Stimulated activated CD4-positive, alpha-beta T cell treated with anti-CD3 and anti-CD28 coated beads, Interleukin-2, amount 100 ng/mL, for 24 hours (primary cell): Measurements from ENCODE around the gene OR10K2.
"Not testable (repeated sequence)": the region's sequence is repeated elsewhere in the genome, so short reads cannot be mapped to it uniquely, and the experiment has no call there.

Experiments used
- DNase-seq, 2 donors: peaks; one replicate each; pipeline ENCODE4 v3.0.0-alpha.2; 2020

Gene OR10K2

DNA sequence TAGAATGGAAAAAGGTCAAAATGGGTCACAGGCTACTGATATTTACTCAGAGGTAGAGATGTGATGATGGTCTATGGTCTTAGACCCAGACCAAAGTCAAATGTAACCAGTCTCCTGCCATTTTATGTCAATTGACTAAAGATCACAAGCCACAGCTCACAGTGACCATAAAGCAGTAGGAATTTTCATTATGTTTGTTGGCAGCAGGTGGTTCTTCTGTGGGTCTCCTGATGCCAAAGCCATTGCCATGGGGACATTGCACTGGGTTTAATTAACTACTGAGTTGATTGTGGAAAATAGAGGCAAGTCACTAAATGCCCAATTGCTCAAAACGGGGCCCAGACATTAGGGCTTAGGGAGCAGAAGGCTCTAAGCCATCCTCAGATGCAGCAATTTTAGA lies at the start of gene OR10K2:
TSS of gene OR10K2 (minus strand) at position 101 of the 400 bp plus-strand sequence. CDS start 5,371 bp downstream, outside the sequence.
- no peak for DNase-seq

GRCh38 chr1:158471920-158472319 lies 45.9 kb upstream of the OR10K2 start, which contains the start of gene OR10R2:
TSS of gene OR10R2 (plus strand) at chr1:158472220. CDS start at chr1:158472326, 106 bp downstream.
- DNase-seq, result no peak

- no peak for DNase-seq
Observed at GRCh38 chr1:158461534-158461933, 35.5 kb upstream of the OR10K2 start, which contains the start of gene OR10K1. TSS of gene OR10K1 (plus strand) at chr1:158461834. CDS start at chr1:158465562, 3,728 bp downstream.

DNA sequence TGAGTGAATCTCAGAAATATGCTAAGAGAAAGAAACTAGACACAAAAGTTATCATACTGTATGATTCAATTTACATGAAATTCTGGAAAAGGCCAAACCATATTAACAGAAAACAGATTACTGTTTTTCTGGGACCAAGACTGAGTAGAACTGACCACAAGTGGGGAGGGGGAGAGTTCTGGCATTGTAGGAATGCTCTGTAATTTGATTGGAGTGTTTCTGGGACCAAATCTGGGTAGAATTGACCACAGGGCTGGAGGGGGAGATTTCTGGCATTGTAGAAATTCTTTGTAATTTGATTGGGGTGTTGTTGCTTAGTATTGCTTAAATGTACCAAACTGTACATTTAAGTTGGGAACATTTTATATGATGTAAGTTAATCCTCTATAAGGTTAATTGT lies 32.2 kb upstream of the OR10K2 start:
- DNase-seq, result no peak

DNA sequence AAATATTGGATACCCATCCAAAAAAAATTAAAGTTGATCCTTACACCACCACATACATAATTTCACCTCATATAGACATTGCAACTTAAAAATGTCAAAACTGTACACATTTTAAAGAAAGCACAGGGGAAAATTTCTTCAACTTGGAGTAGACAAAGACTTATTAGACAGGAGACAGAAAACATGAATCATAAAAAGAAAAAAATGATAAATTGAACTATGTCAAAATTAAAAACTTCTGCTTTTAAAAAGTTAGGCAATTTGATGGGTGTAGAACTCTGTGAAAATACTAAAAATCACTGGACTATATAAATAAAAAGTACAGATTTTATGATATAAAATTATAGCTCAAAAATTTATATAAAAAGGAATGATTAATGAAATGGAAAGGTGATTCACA lies 31.2 kb upstream of the OR10K2 start:
- DNase-seq, result no peak

- no peak for DNase-seq
Observed at GRCh38 chr1:158454537-158454936, 28.5 kb upstream of the OR10K2 start.

- DNase-seq, result no peak
Observed at GRCh38 chr1:158445376-158445775, 19.3 kb upstream of the OR10K2 start.

- no peak for DNase-seq
Observed at GRCh38 chr1:158434741-158435140, 8.7 kb upstream of the OR10K2 start.

DNA sequence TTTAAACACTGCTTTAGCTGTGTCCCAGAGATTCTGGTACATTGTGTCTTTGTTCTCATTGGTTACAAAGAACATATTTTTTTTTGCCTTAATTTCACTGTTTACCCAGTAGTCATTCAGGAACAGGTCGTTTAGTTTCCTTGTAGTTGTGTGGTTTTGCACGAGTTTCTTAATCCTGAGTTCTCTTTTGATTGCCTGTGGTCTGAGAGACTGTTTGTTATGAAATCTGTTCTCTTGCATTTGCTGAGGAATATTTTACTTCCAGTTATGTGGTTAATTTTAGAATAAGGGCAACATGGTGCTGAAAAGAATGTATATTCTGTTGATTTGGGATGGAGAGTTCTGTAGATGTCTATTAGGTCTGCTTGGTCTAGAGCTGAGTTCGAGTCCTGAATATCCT lies 4.1 kb upstream of the OR10K2 start:
- not testable (repeated sequence) for DNase-seq

- DNase-seq, result no peak
Observed at GRCh38 chr1:158425027-158425426, 1.0 kb downstream of the OR10K2 start.

DNA sequence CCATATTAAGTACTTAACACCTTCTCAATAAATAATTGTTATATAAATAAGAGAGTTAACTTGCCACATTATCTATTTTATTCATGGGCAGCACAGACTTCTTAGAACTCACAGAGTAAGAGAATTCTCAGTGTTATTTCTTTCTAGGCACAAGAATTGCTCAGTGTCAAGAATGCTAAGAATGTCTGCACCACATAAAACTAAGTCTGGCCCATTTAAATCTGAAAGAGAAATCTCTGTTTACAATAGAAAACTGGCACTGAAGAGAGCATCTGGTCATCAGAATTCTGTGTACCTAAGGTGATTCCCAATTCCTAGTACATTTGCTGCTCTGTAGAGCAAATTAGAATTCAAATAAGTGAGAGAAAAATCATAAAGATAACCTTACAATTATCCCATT lies 3.8 kb downstream of the OR10K2 start:
- no peak for DNase-seq

GRCh38 chr1:158417586-158417985 lies 8.5 kb downstream of the OR10K2 start:
- no peak for DNase-seq

DNA sequence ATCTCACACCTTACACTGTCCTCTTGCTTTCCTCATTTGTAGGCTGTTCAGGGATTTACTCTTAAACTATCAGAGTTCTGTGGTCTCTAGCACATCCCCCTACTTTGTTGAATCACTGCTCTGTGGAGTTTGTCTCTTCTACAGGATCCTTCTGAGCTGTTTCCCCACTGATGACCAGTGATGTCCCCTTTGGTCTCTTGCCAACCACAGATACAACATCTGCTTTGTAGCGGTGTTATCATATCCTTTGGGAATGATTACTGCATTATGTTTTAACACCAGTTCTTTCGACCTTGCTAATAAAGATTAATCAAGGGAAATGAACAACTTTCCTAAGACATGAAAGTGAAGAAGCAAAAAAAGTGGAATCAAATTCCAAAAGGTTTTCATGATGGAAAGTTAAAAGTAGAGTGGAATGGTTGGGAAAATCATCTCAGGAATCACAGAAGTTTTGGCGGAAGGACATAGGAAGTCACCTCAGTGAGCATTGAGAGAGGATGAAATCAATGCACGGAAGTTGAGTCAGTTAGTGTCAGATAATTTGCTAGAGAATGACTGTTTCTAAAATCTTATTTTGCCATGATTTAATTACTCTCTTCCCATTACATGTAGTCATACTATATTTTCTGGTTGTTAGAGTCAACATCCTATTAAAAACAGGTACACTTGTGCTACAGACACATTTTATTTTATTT lies 11.2 kb downstream of the OR10K2 start:
- DNase-seq, result no peak

DNA sequence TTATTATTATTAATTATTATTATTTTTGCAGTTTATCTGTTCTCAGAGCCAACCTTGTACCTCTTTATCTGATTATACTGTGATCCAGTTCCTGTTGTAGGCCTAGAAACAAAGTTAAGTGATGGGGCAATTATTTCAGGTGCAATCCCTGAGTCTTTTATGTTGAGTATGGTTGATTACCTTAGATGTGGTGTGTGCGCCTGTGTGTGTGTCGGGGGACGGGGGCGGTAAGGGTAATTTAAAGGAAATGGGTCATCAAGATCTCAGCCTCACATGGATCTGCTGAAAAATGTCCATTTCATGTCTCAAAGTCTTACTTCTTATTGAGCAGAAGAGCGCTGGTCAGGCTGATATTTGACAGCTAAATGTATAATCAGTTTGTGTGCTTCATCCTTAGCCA lies 18.9 kb downstream of the OR10K2 start:
- no peak for DNase-seq

- DNase-seq, result no peak
Observed at GRCh38 chr1:158400871-158401270, 25.2 kb downstream of the OR10K2 start.

- no peak for DNase-seq
Observed at GRCh38 chr1:158398818-158399514, 27.1 kb downstream of the OR10K2 start, which contains the start of gene OR10T2. TSS of gene OR10T2 (minus strand) at chr1:158399466. CDS start at chr1:158399466, 0 bp downstream.

GRCh38 chr1:158396646-158397045 lies 29.4 kb downstream of the OR10K2 start:
- DNase-seq, result no peak

- DNase-seq, result no peak
Observed at GRCh38 chr1:158393476-158393875, 32.6 kb downstream of the OR10K2 start.

GRCh38 chr1:158391099-158391498 lies 34.9 kb downstream of the OR10K2 start:
- DNase-seq, result no peak

DNA sequence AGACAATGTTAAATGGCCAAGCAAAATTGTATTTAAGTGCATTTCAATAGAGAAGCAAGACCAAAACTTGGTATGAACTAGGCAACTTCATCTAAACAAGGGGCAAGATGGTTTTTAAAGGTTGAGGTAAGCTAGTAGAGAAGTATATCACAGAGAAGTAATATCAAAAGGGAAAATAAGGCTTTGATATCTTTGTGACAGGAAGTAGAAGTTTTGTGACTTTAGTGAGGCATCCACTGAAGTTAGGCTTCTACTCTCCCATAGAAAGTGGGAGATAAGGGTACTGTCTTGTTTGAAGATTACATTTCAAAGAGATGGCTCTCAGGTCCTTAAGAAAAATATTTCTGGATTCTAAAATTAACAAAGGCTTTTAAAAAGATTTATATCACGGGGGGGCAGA lies 35.7 kb downstream of the OR10K2 start:
- DNase-seq, result no peak

GRCh38 chr1:158374860-158375259 lies 51.2 kb downstream of the OR10K2 start:
- no peak for DNase-seq

DNA sequence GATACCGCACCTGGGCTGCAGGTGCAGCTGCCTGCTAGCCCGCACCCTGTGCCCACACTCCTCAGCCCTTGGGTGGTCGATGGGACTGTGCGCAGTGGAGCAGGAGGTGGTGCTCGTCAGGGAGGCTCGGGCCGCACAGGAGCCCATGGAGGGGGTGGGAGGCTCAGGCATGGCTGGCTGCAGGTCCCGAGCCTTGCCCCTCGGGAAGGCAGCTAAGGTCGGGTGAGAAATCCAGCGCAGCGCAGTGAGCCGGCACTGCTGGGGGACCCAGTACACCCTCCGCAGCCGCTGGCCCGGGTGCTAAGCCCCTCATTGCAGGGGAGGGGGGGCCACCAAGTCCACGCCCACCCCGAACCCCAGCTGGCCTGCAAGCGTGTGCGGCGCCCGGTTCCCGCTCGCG lies 51.9 kb downstream of the OR10K2 start:
- DNase-seq, result not testable (repeated sequence)

DNA sequence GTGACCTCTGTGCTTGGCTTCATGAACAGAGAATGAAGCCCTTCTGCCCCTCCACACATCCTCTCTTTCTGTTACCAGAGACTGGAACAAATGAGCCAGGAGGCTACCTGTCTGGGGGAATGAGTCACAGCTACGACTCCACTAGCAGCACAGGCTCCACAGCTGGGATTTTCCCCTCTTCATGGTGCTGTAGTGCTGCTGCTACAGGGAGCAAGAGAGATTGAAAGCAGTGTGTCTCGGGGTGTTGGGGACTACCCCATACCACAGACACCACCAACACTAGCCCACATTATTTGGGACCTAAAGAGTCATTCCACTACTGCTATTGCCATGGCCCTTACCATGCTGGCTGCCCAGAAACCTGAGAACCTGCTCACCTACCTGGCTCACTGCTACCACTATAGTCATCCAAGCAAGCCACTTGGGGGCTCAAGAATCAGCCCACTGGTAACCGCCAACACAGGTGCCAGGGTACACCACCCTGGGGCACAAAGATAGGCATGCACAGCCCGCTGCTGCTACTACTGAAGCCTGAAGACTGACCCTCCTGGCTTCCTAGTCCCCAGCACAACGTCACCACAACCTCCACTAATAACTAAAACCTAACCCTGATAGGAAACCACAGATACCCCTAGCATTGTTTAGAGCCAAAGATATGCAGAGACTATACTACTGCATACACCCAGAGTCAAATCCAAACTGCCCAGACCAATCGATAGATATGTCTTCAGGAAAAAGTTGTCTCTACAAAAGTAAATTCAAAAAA lies 54.7 kb downstream of the OR10K2 start:
- DNase-seq, result peak; percentile 19 to 42
